AG04450 (cell line): ENCODE measurements around the gene LSP1. TPM values are rescaled to one million over a fixed set of nuclear protein-coding genes. Genes with fewer than 3 reads are reported as not detected.
"Not testable (repeated sequence)": the region's sequence is repeated elsewhere in the genome, so short reads cannot be mapped to it uniquely, and the experiment has no call there.

Experiments
- CTCF ChIA-PET: fragments of 300-600, 350-600 bp; formaldehyde crosslinking; extraction: SDS; loops from one replicate; lab custom pipeline; 2022; ENCODE audit warnings: antibody characterized with exemption, inconsistent platforms; lab: Charles Lee
- POLR2A ChIA-PET: fragments of 350-600 bp; formaldehyde crosslinking; extraction: SDS; loops from one replicate; lab custom pipeline; 2021; ENCODE audit warnings: antibody characterized with exemption, inconsistent platforms; lab: Yijun Ruan, JAX
- DNase-seq: peaks from one replicate; pipeline ENCODE4 v3.0.0-alpha.2; 2011; ENCODE audit warnings: low read depth, low spot score
- H3K27ac ChIP-seq: one replicate; pipeline ENCODE4 v1.5.1; 2012; ENCODE audit warnings: low read depth, low read length, control low read depth
- H3K27me3 ChIP-seq: one replicate; pipeline ENCODE4 v1.6.0; 2012; ENCODE audit warnings: low read length; ENCODE audit not compliant: control insufficient read depth, insufficient read depth
- H3K4me3 ChIP-seq: 2 replicates; pipeline ENCODE4 v1.5.1; 2011; ENCODE audit warnings: mild to moderate bottlenecking, low read depth, low read length, control low read depth
- H3K9me3 ChIP-seq: 2 replicates; pipeline ENCODE4 v1.5.1; 2012; ENCODE audit warnings: low read length; ENCODE audit not compliant: control insufficient read depth, insufficient read depth
- CTCF ChIP-seq: IDR thresholded peaks from 2 replicates; pipeline ENCODE4 v1.5.1; 2011; ENCODE audit warnings: low read depth, low read length, control low read depth, inconsistent platforms
- polyA plus RNA-seq: library from polyadenylated mRNA; depleted of rRNA; stranded (reverse); fragments of >200 nt; gene quantifications from 2 replicates; pipeline ENCODE4 v1.2.3, GENCODE V29; 2011

LSP1 gene
- polyA plus RNA-seq, 1 experiment: not detected

- Histone ChIP-seq H3K27ac (no peak overlapping the region), H3K27me3 (peaks cover 20% of the 10 kb centered on the region), H3K4me3 (no peak overlapping the region), H3K9me3 (peaks cover 5% of the 10 kb centered on the region)
- ChIA-PET POLR2A (no interaction called here), CTCF (no interaction called here)
- DNase-seq: no peak
- no peak for TF ChIP-seq CTCF
Measured at GRCh38 chr11:1810761-1811160, 42.1 kb upstream of the LSP1 start.

DNA sequence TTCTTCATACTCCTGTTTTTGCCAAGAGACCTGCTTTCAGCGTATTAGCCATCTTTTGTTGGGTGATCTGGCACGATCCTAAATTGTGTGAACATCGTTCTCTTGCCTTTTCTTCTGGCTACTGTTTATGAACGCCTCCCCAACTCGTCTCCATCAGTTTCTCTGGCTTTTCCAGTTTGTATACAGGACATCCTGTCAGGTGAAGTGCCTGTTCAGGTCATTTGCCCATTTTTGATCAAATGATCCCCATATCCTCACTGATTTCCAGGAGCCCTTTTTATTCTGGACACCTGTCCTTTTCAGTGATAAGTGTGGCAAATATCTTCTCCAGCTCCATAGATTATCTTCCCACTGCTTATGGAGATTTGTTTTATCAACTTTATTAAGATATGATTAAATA lies 40.6 kb upstream of the LSP1 start:
- peaks cover 16% of the 10 kb centered on the region for H3K27me3 ChIP-seq
- no peak overlapping the region for H3K4me3 ChIP-seq
- no peak for DNase-seq
- no peak for TF ChIP-seq CTCF
- CTCF ChIA-PET: no interaction called here
- POLR2A ChIA-PET: no interaction called here
- H3K9me3 ChIP-seq: peaks cover 5% of the 10 kb centered on the region
- no peak overlapping the region for H3K27ac ChIP-seq

GRCh38 chr11:1812801-1813200 lies 40.1 kb upstream of the LSP1 start:
- ChIA-PET CTCF (no interaction called here), POLR2A (no interaction called here)
- TF ChIP-seq CTCF: no peak
- Histone ChIP-seq H3K4me3 (no peak overlapping the region), H3K27ac (no peak overlapping the region), H3K27me3 (peaks cover 15% of the 10 kb centered on the region), H3K9me3 (peaks cover 5% of the 10 kb centered on the region)
- no peak for DNase-seq

DNA sequence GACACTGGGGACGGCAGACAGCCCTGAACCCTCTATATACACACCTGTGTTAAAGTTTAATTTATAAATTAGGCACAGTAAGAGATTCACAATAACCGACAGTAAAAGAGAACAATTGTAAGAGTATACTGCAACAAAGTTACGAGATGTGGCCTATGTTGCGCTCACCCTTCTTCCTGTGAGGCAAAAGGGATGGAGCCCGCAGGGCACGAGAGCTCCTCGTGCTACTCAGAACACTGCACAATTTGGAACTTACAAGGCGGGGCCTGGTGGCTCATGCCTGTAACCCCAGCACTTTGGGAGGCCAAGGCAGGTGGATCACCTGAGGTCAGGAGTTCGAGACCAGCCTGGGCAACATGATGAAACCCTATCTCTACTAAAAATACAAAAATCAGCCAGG lies 39.5 kb upstream of the LSP1 start:
- H3K27ac ChIP-seq, CTCF ChIA-PET, DNase-seq, POLR2A ChIA-PET, H3K4me3 ChIP-seq, H3K9me3 ChIP-seq: not testable (repeated sequence)
- H3K27me3 ChIP-seq: peaks cover 17% of the 10 kb centered on the region

- peaks cover 13% of the 10 kb centered on the region for H3K9me3 ChIP-seq
- CTCF ChIA-PET: interaction anchor here (1.0 to 1.8 kb wide), 2 partner anchors 18 to 162 kb away, joined by 4 to 8 read pairs; no protein-coding TSS in a partner anchor
- H3K27ac ChIP-seq: no peak overlapping the region
- POLR2A ChIA-PET: no interaction called here
- peaks cover 24% of the 10 kb centered on the region for H3K27me3 ChIP-seq
- TF ChIP-seq CTCF: no peak
- no peak for DNase-seq
- H3K4me3 ChIP-seq: no peak overlapping the region
Measured at GRCh38 chr11:1814691-1815090, 38.2 kb upstream of the LSP1 start.

DNA sequence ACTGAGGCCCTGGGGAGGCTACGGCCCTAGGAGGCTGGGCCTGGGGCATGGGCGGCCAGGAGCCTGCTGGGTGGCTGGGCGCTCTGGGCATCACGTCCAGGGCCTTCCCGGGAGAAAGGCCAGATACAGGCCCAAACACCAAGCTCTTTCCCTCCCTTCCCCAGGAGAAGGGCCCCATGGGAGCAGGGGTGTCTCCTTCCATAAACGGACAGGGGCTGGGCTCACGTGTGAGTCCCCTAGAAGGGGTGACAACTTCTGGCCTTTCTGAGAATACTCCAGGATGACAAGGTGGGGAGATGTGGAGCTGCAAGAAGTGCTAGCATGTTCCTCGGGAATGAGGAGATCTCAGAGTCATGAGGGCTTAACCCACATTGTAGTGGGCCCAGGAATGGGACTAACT lies 37.6 kb upstream of the LSP1 start:
- DNase-seq: no peak
- ChIA-PET CTCF (interaction anchor here (1.0 to 1.8 kb wide), 3 partner anchors 18 to 163 kb away, joined by 4 to 8 read pairs (median 4); no protein-coding TSS in a partner anchor), POLR2A (no interaction called here)
- no peak for TF ChIP-seq CTCF
- no peak overlapping the region for H3K4me3 ChIP-seq
- H3K27ac ChIP-seq: no peak overlapping the region
- peaks cover 13% of the 10 kb centered on the region for H3K9me3 ChIP-seq
- peaks cover 28% of the 10 kb centered on the region for H3K27me3 ChIP-seq
